GM23338 (cell line): ENCODE results near the gene LSM14B. TPM values are rescaled to one million over a fixed set of nuclear protein-coding genes. Genes with fewer than 3 reads are reported as not detected.

Experiments
- ATAC-seq: fragments of 200-7000 bp; cut with Tn5 transposase; 3 replicates; pipeline ENCODE4 v1.9.1; 2020
- DNase-seq: peaks from one replicate; pipeline ENCODE4 v3.0.0-alpha.2; 2015; ENCODE audit warnings: low spot score
- H2AFZ ChIP-seq: fragments of 200-600 bp; sonication (generic); 2 replicates; pipeline ENCODE4 v1.8.0; 2016; ENCODE audit warnings: antibody characterized with exemption, mild to moderate bottlenecking, moderate library complexity
- H3F3A ChIP-seq: fragments of 200-600 bp; sonication (generic); replicated peaks from 2 replicates; pipeline ENCODE4 v1.8.0; 2017; ENCODE audit warnings: antibody characterized with exemption, mixed run types, low read depth
- H3K27ac ChIP-seq: fragments of 200-600 bp; sonication (generic); 2 replicates; pipeline ENCODE4 v1.6.1; 2016; ENCODE audit warnings: low read depth
- H3K27me3 ChIP-seq: fragments of 200-600 bp; sonication (generic); 2 replicates; pipeline ENCODE4 v1.8.0; 2016; ENCODE audit warnings: mild to moderate bottlenecking, mixed run types, moderate library complexity; ENCODE audit not compliant: insufficient read depth
- H3K36me3 ChIP-seq: fragments of 200-600 bp; sonication (generic); 2 replicates; pipeline ENCODE4 v1.8.0; 2016; ENCODE audit warnings: mild to moderate bottlenecking; ENCODE audit not compliant: insufficient read depth
- H3K4me1 ChIP-seq: fragments of 200-600 bp; sonication (generic); 2 replicates; pipeline ENCODE4 v1.8.0; 2016; ENCODE audit warnings: mild to moderate bottlenecking, moderate library complexity; ENCODE audit not compliant: insufficient read depth
- H3K4me2 ChIP-seq: fragments of 200-600 bp; sonication (generic); 2 replicates; pipeline ENCODE4 v1.7.1; 2017; ENCODE audit warnings: mixed run types
- H3K4me3 ChIP-seq: fragments of 200-600 bp; sonication (generic); 2 replicates; pipeline ENCODE4 v1.6.1; 2016; ENCODE audit warnings: mixed run types
- H3K79me2 ChIP-seq: fragments of 200-600 bp; sonication (generic); replicated peaks from 2 replicates; pipeline ENCODE4 v1.8.0; 2017; ENCODE audit warnings: mild to moderate bottlenecking; ENCODE audit not compliant: insufficient read depth
- H3K9me2 ChIP-seq: fragments of 200-600 bp; sonication (generic); 2 replicates; pipeline ENCODE4 v1.8.0; 2017; ENCODE audit not compliant: insufficient read depth
- H4K20me1 ChIP-seq: fragments of 200-600 bp; sonication (generic); replicated peaks from 2 replicates; pipeline ENCODE4 v1.8.0; 2017; ENCODE audit warnings: mild to moderate bottlenecking; ENCODE audit not compliant: insufficient read depth
- H3K27ac Mint-ChIP-seq: 2 replicates; pipeline ENCODE4 v1.8.0; 2020; ENCODE audit warnings: inconsistent platforms, mild to moderate bottlenecking, moderate library complexity, mixed read lengths
- H3K27me3 Mint-ChIP-seq: 3 replicates; pipeline ENCODE4 v1.8.0; 2022; ENCODE audit warnings: low read depth, mild to moderate bottlenecking, moderate library complexity, mixed read lengths, inconsistent platforms; ENCODE audit not compliant: insufficient read depth, poor library complexity
- H3K36me3 Mint-ChIP-seq: 3 replicates; pipeline ENCODE4 v1.8.0; 2021; ENCODE audit warnings: low read depth, mild to moderate bottlenecking, inconsistent platforms, moderate library complexity, mixed read lengths
- H3K4me1 Mint-ChIP-seq: 3 replicates; pipeline ENCODE4 v1.8.0; 2020; ENCODE audit warnings: mild to moderate bottlenecking, inconsistent platforms, mixed read lengths
- H3K4me3 Mint-ChIP-seq: 3 replicates; pipeline ENCODE4 v1.8.0; 2021; ENCODE audit warnings: moderate library complexity, mild to moderate bottlenecking, inconsistent platforms, mixed read lengths
- H3K9me3 Mint-ChIP-seq: 3 replicates; pipeline ENCODE4 v1.8.0; 2020; ENCODE audit warnings: moderate library complexity, mild to moderate bottlenecking, inconsistent platforms, mixed read lengths
- CREB1 ChIP-seq: fragments of 250-450 bp; sonication (Bioruptor Pico); IDR thresholded peaks from 2 replicates; pipeline ENCODE4 v1.5.0; 2020; ENCODE audit warnings: low read depth, mild to moderate bottlenecking, moderate library complexity
- ETS1 ChIP-seq: IDR thresholded peaks from 2 replicates; pipeline ENCODE4 v1.6.1; 2016; ENCODE audit warnings: antibody characterized with exemption
- EZH2 ChIP-seq: fragments of 200-600 bp; sonication (generic); IDR thresholded peaks from one replicate; pipeline ENCODE4 v1.8.0; 2017; ENCODE audit warnings: antibody characterized with exemption, mild to moderate bottlenecking, low read depth; ENCODE audit not compliant: unreplicated experiment
- EZH2phosphoT487 ChIP-seq: fragments of 200-600 bp; sonication (generic); IDR thresholded peaks from one replicate; pipeline ENCODE4 v1.8.1; 2018; ENCODE audit warnings: antibody characterized with exemption; ENCODE audit not compliant: unreplicated experiment
- JUNB ChIP-seq: IDR thresholded peaks from one replicate; pipeline ENCODE4 v1.6.1; 2016; ENCODE audit warnings: antibody characterized with exemption; ENCODE audit not compliant: unreplicated experiment
- NANOG ChIP-seq: IDR thresholded peaks from 2 replicates; pipeline ENCODE4 v1.6.1; 2016; ENCODE audit warnings: antibody characterized with exemption, borderline replicate concordance
- POLR2AphosphoS5 ChIP-seq: IDR thresholded peaks from 2 replicates; pipeline ENCODE4 v1.6.1; 2016; ENCODE audit warnings: antibody characterized with exemption, low read depth
- STAT1 ChIP-seq: IDR thresholded peaks from one replicate; pipeline ENCODE4 v1.6.1; 2016; ENCODE audit warnings: antibody characterized with exemption; ENCODE audit not compliant: unreplicated experiment
- ZNF114 ChIP-seq: fragments of 250-450 bp; sonication (Bioruptor Pico); IDR thresholded peaks from 2 replicates; pipeline ENCODE4 v1.5.0; 2020; ENCODE audit warnings: mild to moderate bottlenecking, moderate library complexity
- ZNF331 ChIP-seq: fragments of 250-450 bp; sonication (Bioruptor Pico); IDR thresholded peaks from 2 replicates; pipeline ENCODE4 v1.5.0; 2020; ENCODE audit warnings: low read depth, mild to moderate bottlenecking, moderate library complexity
- polyA plus RNA-seq: library from polyadenylated mRNA; unstranded; fragments of >200 nt; fragmentation: Nextera tagmentation; extraction: Ambion mirVana; gene quantifications from 2 replicates; pipeline ENCODE4 v1.2.1, GENCODE V29; 2016
- total RNA-seq: library from RNA; depleted of rRNA; stranded (reverse); fragments of >200 nt; shearing (Covaris generic); gene quantifications from 2 replicates; pipeline ENCODE4 v1.2.3, GENCODE V29; 2014
- TF ChIP-seq, protein P1 (sequence below), 2 experiments: fragments of 200-600 bp in 1 of 2; sonication (generic) in 1 of 2; conservative IDR thresholded peaks; 2 replicates each; pipeline versions ENCODE4 v1.5.1 to v1.6.1; 2016 to 2017; ENCODE audit warnings: antibody characterized with exemption in 2 of 2, low read depth in 2 of 2, mild to moderate bottlenecking in 2 of 2, moderate library complexity in 1 of 2
- TF ChIP-seq, protein P2 (sequence below): IDR thresholded peaks from one replicate; pipeline ENCODE4 v1.6.1; 2018; ENCODE audit warnings: antibody characterized with exemption; ENCODE audit not compliant: unreplicated experiment

LSM14B gene
- total and polyA plus RNA-seq, 2 experiments from 2014 or later, result 9.6 to 55.7 TPM

- H4K20me1 ChIP-seq, result no peaks in the 10 kb centered on the region
- no peak for TF ChIP-seq CREB1
- no peak for TF ChIP-seq STAT1
- TF ChIP-seq JUNB, result no peak
- TF ChIP-seq ETS1, result no peak
- Mint-ChIP-seq H3K27me3 (peaks cover 11% of the 10 kb centered on the region), H3K9me3 (no peaks in the 10 kb centered on the region; the same call in 2 of the 3 replicates), H3K4me1 (no peaks in the 10 kb centered on the region), H3K27ac (no peak overlapping the region), H3K4me3 (no peak overlapping the region), H3K36me3 (peaks cover 29% of the 10 kb centered on the region)
- H3K27ac ChIP-seq, result no peak overlapping the region
- ATAC-seq (no peak), DNase-seq (no peak)
- no peaks in the 10 kb centered on the region for H3K79me2 ChIP-seq
- H2AFZ ChIP-seq, result no peak overlapping the region
- no peaks in the 10 kb centered on the region for H3F3A ChIP-seq
- no peaks in the 10 kb centered on the region for H3K9me2 ChIP-seq
- H3K36me3 ChIP-seq, result no peaks in the 10 kb centered on the region
- no peaks in the 10 kb centered on the region for H3K4me1 ChIP-seq
- H3K27me3 ChIP-seq, result no peaks in the 10 kb centered on the region
- H3K4me2 ChIP-seq, result no peak overlapping the region
- H3K4me3 ChIP-seq, result no peak overlapping the region
Measured at GRCh38 chr20:62175711-62176110, 53.4 kb downstream of the LSM14B start.

GRCh38 chr20:62176866-62177265, 54.6 kb downstream of the LSM14B start:
- no peaks in the 10 kb centered on the region; the same call in 1 of the 2 replicates for H3K4me1 ChIP-seq
- no peaks in the 10 kb centered on the region; the same call in 2 of the 3 replicates for H3K9me3 Mint-ChIP-seq
- TF ChIP-seq POLR2AphosphoS5 (no peak), NANOG (no peak), JUNB (no peak), ZNF331 (CRISPR knock-in tag) (no peak), EZH2phosphoT487 (no peak), EZH2 (no peak), ETS1 (no peak), STAT1 (no peak), ZNF114 (CRISPR knock-in tag) (no peak), CREB1 (no peak)
- TF ChIP-seq, protein P1, sequence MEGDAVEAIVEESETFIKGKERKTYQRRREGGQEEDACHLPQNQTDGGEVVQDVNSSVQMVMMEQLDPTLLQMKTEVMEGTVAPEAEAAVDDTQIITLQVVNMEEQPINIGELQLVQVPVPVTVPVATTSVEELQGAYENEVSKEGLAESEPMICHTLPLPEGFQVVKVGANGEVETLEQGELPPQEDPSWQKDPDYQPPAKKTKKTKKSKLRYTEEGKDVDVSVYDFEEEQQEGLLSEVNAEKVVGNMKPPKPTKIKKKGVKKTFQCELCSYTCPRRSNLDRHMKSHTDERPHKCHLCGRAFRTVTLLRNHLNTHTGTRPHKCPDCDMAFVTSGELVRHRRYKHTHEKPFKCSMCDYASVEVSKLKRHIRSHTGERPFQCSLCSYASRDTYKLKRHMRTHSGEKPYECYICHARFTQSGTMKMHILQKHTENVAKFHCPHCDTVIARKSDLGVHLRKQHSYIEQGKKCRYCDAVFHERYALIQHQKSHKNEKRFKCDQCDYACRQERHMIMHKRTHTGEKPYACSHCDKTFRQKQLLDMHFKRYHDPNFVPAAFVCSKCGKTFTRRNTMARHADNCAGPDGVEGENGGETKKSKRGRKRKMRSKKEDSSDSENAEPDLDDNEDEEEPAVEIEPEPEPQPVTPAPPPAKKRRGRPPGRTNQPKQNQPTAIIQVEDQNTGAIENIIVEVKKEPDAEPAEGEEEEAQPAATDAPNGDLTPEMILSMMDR (conservative IDR thresholded peaks at IDR 0.05; ENCODE audit: low read depth in 2 of 2), result no peak
- TF ChIP-seq, protein P2, sequence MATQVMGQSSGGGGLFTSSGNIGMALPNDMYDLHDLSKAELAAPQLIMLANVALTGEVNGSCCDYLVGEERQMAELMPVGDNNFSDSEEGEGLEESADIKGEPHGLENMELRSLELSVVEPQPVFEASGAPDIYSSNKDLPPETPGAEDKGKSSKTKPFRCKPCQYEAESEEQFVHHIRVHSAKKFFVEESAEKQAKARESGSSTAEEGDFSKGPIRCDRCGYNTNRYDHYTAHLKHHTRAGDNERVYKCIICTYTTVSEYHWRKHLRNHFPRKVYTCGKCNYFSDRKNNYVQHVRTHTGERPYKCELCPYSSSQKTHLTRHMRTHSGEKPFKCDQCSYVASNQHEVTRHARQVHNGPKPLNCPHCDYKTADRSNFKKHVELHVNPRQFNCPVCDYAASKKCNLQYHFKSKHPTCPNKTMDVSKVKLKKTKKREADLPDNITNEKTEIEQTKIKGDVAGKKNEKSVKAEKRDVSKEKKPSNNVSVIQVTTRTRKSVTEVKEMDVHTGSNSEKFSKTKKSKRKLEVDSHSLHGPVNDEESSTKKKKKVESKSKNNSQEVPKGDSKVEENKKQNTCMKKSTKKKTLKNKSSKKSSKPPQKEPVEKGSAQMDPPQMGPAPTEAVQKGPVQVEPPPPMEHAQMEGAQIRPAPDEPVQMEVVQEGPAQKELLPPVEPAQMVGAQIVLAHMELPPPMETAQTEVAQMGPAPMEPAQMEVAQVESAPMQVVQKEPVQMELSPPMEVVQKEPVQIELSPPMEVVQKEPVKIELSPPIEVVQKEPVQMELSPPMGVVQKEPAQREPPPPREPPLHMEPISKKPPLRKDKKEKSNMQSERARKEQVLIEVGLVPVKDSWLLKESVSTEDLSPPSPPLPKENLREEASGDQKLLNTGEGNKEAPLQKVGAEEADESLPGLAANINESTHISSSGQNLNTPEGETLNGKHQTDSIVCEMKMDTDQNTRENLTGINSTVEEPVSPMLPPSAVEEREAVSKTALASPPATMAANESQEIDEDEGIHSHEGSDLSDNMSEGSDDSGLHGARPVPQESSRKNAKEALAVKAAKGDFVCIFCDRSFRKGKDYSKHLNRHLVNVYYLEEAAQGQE, result no peak

More at GRCh38 chr20:62176866-62177265, 54.6 kb downstream of the LSM14B start:
- H3K4me1 Mint-ChIP-seq, result peaks cover 4% of the 10 kb centered on the region; the same call in 2 of the 3 replicates
- ATAC-seq, result no peak
- H3K27ac Mint-ChIP-seq, result no peak overlapping the region
- peaks cover 29% of the 10 kb centered on the region for H3K36me3 Mint-ChIP-seq
- peaks cover 9% of the 10 kb centered on the region for H3K27me3 Mint-ChIP-seq
- H3K4me3 Mint-ChIP-seq, result no peak overlapping the region
- H3K27me3 ChIP-seq, result no peaks in the 10 kb centered on the region
- no peak for DNase-seq
- H2AFZ ChIP-seq, result no peak overlapping the region
- no peak overlapping the region for H3K4me2 ChIP-seq
- no peaks in the 10 kb centered on the region; the same call in 1 of the 2 replicates for H3F3A ChIP-seq
- H3K27ac ChIP-seq, result no peak overlapping the region
- no peaks in the 10 kb centered on the region for H3K9me2 ChIP-seq
- no peak overlapping the region for H3K4me3 ChIP-seq
- no peaks in the 10 kb centered on the region for H3K79me2 ChIP-seq
- H4K20me1 ChIP-seq, result no peaks in the 10 kb centered on the region
- H3K36me3 ChIP-seq, result no peaks in the 10 kb centered on the region
